ENCODE results near the gene PLA2G4C.

- TF ChIP-seq EZH2 (IDR thresholded peaks at IDR 0.05; ENCODE audit: borderline replicate concordance, low read depth, low read length, severe bottlenecking) = no peak
- TF ChIP-seq, protein P1, sequence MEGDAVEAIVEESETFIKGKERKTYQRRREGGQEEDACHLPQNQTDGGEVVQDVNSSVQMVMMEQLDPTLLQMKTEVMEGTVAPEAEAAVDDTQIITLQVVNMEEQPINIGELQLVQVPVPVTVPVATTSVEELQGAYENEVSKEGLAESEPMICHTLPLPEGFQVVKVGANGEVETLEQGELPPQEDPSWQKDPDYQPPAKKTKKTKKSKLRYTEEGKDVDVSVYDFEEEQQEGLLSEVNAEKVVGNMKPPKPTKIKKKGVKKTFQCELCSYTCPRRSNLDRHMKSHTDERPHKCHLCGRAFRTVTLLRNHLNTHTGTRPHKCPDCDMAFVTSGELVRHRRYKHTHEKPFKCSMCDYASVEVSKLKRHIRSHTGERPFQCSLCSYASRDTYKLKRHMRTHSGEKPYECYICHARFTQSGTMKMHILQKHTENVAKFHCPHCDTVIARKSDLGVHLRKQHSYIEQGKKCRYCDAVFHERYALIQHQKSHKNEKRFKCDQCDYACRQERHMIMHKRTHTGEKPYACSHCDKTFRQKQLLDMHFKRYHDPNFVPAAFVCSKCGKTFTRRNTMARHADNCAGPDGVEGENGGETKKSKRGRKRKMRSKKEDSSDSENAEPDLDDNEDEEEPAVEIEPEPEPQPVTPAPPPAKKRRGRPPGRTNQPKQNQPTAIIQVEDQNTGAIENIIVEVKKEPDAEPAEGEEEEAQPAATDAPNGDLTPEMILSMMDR (IDR thresholded peaks at IDR 0.05; ENCODE audit: borderline replicate concordance, extremely low read depth, low read length, poor library complexity, severe bottlenecking) = no peak
Observed at GRCh38 chr19:48139053-48139452, 28.4 kb upstream of the PLA2G4C start.
